Measurements from ENCODE around the gene SLC10A7.
"Not testable (repeated sequence)": the region's sequence is repeated elsewhere in the genome, so short reads cannot be mapped to it uniquely, and the experiment has no call there.

SLC10A7 gene

DNA sequence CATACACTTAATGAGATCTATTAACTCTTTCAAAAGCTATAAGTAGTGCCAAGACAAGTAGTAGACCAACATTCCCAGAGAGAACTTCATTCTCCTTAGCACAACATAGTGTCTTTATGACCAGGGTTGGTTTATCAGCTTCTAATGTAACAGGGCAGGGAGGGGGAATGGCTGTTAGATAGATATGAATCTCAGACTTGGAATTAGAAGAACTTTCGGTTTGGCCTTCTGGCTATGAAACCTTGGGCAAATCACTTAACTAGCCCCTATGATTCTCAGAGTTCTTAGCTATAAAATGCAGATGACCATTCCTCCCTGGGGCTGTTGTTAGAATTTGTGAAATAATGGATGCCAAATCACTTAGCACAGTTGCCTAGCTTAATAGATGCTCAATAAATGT lies 132.2 kb downstream of the SLC10A7 start:
- H3K9me3 Mint-ChIP-seq: no peaks in the 10 kb centered on the region
- no peak overlapping the region for H3K4me3 Mint-ChIP-seq
- no peak for ATAC-seq (ENCODE audit: low read depth)
- peaks cover 15% of the 10 kb centered on the region for H3K36me3 Mint-ChIP-seq
- H3K27me3 Mint-ChIP-seq: no peaks in the 10 kb centered on the region
- H3K27ac Mint-ChIP-seq: no peak overlapping the region
- DNase-seq (ENCODE audit: low spot score in 2 of 2): no peak
- H3K4me1 Mint-ChIP-seq: no peaks in the 10 kb centered on the region

DNA sequence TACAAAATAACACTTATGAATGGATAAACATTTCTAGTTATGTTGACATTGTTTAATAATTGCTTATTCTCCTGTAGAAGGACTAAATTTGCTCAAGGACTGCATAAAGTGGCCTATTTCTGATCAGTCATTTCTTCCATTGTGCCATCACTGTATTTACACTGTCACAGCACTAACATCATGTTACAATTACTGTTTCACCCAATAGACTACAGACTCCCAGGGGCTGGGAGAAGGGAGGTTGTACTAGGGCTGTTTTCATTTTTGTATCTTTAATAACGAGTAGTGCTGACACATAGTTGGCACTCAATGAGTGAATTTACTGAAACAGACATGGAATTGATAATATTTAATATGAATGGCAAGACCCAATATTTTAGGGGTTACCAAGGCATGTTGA lies 139.5 kb downstream of the SLC10A7 start:
- Mint-ChIP-seq H3K27ac (no peak overlapping the region), H3K4me3 (no peak overlapping the region), H3K4me1 (peaks cover 8% of the 10 kb centered on the region), H3K9me3 (no peaks in the 10 kb centered on the region), H3K27me3 (no peaks in the 10 kb centered on the region), H3K36me3 (peaks cover 6% of the 10 kb centered on the region)
- no peak for DNase-seq (ENCODE audit: low spot score in 2 of 2)
- no peak for ATAC-seq (ENCODE audit: low read depth)

- H3K27me3 Mint-ChIP-seq: no peaks in the 10 kb centered on the region
- peaks cover 4% of the 10 kb centered on the region for H3K9me3 Mint-ChIP-seq
- no peak overlapping the region for H3K4me3 Mint-ChIP-seq
- H3K4me1 Mint-ChIP-seq: peaks cover 8% of the 10 kb centered on the region
- H3K27ac Mint-ChIP-seq: no peak overlapping the region
- DNase-seq (ENCODE audit: low spot score in 2 of 2) (no peak), ATAC-seq (ENCODE audit: low read depth) (no peak)
- peaks cover 6% of the 10 kb centered on the region for H3K36me3 Mint-ChIP-seq
Measured at GRCh38 chr4:146381263-146381872, 140.4 kb downstream of the SLC10A7 start.

DNA sequence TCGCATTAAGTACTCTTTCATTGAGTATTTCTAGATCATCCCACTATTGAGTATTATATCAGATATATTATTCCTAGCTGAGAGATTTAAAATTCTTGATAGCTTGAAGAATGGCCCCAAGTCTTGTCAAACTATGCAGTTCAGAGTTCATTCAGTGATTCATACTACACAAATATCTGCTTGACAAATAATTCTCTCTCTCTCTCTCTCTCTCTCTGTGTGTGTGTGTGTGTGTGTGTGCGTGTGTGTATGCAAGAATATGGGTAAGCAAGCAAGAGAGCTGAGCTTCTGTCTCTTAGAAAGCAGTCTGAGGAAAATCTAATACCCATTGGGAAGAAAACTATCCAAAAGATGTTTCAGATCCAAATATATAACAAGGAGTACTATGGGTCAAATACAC lies 142.0 kb downstream of the SLC10A7 start:
- ATAC-seq (ENCODE audit: low read depth): no peak
- peaks cover 8% of the 10 kb centered on the region for H3K4me1 Mint-ChIP-seq
- H3K4me3 Mint-ChIP-seq: no peak overlapping the region
- no peak overlapping the region for H3K27ac Mint-ChIP-seq
- DNase-seq (ENCODE audit: low spot score in 2 of 2): no peak
- no peaks in the 10 kb centered on the region for H3K27me3 Mint-ChIP-seq
- peaks cover 4% of the 10 kb centered on the region for H3K36me3 Mint-ChIP-seq
- H3K9me3 Mint-ChIP-seq: peaks cover 4% of the 10 kb centered on the region

DNA sequence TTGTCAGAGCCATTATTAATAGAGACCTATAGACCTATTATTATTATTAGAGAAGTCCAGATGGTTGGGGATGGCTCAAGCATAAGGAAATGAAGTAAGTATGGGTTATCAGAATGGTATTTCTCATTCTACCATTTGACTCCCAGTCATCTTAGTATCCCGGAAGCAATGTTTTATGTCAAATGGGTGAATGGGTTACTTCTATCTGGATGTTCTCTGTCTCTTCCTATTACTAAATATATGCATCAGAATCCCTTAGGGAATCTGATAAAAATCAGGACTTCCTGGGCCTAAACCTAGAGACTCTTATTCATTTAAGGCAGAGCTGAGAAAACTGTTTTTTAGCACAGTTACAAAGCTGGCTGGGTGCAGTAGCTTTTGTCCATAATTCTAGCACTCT lies 149.9 kb downstream of the SLC10A7 start:
- Mint-ChIP-seq H3K36me3 (peaks cover 4% of the 10 kb centered on the region), H3K27me3 (no peaks in the 10 kb centered on the region)

GRCh38 chr4:146370841-146371240 lies 150.9 kb downstream of the SLC10A7 start:
- H3K4me3 Mint-ChIP-seq: no peak overlapping the region
- peaks cover 2% of the 10 kb centered on the region for H3K36me3 Mint-ChIP-seq
- H3K4me1 Mint-ChIP-seq: peaks cover 3% of the 10 kb centered on the region
- H3K27me3 Mint-ChIP-seq: no peaks in the 10 kb centered on the region
- ATAC-seq (ENCODE audit: low read depth) (no peak), DNase-seq (ENCODE audit: low spot score in 2 of 2) (no peak)
- H3K27ac Mint-ChIP-seq: no peak overlapping the region
- H3K9me3 Mint-ChIP-seq: no peaks in the 10 kb centered on the region

More for the DNA sequence above, 149.9 kb downstream of the SLC10A7 start:
- Mint-ChIP-seq H3K4me1 (peaks cover 3% of the 10 kb centered on the region), H3K4me3 (no peak overlapping the region), H3K9me3 (peaks cover 2% of the 10 kb centered on the region), H3K27ac (no peak overlapping the region)
- ATAC-seq (ENCODE audit: low read depth) (no peak), DNase-seq (ENCODE audit: low spot score in 2 of 2) (no peak)

GRCh38 chr4:146369446-146369845 lies 152.3 kb downstream of the SLC10A7 start:
- no peak for ATAC-seq (ENCODE audit: low read depth)
- H3K4me1 Mint-ChIP-seq: peaks cover 3% of the 10 kb centered on the region
- no peak overlapping the region for H3K4me3 Mint-ChIP-seq
- H3K36me3 Mint-ChIP-seq: peaks cover 2% of the 10 kb centered on the region
- no peaks in the 10 kb centered on the region for H3K27me3 Mint-ChIP-seq
- no peak for DNase-seq (ENCODE audit: low spot score in 2 of 2)
- no peak overlapping the region for H3K27ac Mint-ChIP-seq
- H3K9me3 Mint-ChIP-seq: no peaks in the 10 kb centered on the region

DNA sequence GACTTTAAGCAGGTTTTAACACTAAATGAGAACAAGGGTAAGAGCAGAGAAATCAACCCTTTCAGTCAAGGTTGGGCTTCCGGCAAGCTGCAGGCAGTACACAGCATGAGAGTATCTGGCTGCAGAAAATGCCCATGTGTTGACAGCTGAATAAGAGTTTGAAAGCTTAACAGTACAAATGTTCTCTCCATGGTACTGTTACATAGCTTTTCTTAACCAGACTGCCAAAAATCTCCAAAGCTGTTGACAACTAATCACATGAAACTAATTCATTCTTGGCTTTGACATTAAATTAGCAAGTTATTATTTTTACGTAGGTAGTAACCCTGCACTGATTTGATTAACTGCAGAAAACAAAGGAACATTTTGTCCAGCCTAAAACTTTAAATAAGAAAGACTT lies 153.5 kb downstream of the SLC10A7 start:
- H3K9me3 Mint-ChIP-seq: peaks cover 8% of the 10 kb centered on the region
- no peaks in the 10 kb centered on the region for H3K27me3 Mint-ChIP-seq
- no peak for DNase-seq (ENCODE audit: low spot score in 2 of 2)
- H3K36me3 Mint-ChIP-seq: peaks cover 10% of the 10 kb centered on the region
- H3K4me3 Mint-ChIP-seq: no peak overlapping the region
- no peak for ATAC-seq (ENCODE audit: low read depth)
- no peak overlapping the region for H3K27ac Mint-ChIP-seq
- peaks cover 3% of the 10 kb centered on the region for H3K4me1 Mint-ChIP-seq

- ATAC-seq (ENCODE audit: low read depth) (no peak), DNase-seq (ENCODE audit: low spot score in 2 of 2) (no peak)
- Mint-ChIP-seq H3K27ac (no peak overlapping the region), H3K9me3 (peaks cover 10% of the 10 kb centered on the region), H3K36me3 (peaks cover 10% of the 10 kb centered on the region), H3K27me3 (no peaks in the 10 kb centered on the region), H3K4me1 (peaks cover 3% of the 10 kb centered on the region), H3K4me3 (no peak overlapping the region)
Measured at GRCh38 chr4:146367347-146367746, 154.4 kb downstream of the SLC10A7 start.

DNA sequence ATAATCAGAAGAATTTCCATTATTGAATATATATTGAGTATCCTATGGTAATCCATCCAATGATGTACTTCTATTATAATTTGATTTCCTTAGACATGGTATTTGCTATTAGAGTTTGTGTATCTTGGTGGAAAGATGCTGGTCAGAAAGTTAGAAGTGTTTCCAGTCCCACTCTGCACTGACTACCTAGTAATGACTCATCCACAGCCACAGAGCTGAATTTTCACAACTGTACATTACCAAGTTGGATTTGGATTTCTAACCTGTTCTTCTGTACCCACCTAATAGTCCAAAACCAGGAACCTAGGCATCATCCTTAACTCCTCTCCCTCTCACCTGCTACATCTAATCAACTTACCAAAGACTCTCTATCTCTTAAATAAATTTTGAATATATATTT lies 162.0 kb downstream of the SLC10A7 start:
- ATAC-seq (ENCODE audit: low read depth): no peak
- Mint-ChIP-seq H3K36me3 (peaks cover 29% of the 10 kb centered on the region), H3K4me1 (peaks cover 7% of the 10 kb centered on the region), H3K9me3 (peaks cover 16% of the 10 kb centered on the region), H3K27ac (no peak overlapping the region), H3K4me3 (no peak overlapping the region), H3K27me3 (no peaks in the 10 kb centered on the region)
- no peak for DNase-seq (ENCODE audit: low spot score in 2 of 2)

DNA sequence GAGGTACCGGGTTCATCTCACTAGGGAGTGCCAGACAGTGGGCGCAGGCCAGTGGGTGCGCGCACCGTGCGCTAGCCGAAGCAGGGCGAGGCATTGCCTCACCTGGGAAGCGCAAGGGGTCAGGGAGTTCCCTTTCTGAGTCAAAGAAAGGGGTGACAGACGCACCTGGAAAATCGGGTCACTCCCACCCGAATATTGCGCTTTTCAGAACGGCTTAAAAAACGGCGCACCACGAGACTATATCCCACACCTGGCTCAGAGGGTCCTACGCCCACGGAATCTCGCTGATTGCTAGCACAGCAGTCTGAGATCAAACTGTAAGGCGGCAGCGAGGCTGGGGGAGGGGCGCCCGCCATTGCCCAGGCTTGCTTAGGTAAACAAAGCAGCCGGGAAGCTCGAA lies 171.6 kb downstream of the SLC10A7 start:
- not testable (repeated sequence) for H3K27me3 Mint-ChIP-seq; H3K27ac Mint-ChIP-seq; H3K4me3 Mint-ChIP-seq; H3K9me3 Mint-ChIP-seq; DNase-seq (ENCODE audit: low spot score in 2 of 2); H3K36me3 Mint-ChIP-seq; H3K4me1 Mint-ChIP-seq; ATAC-seq (ENCODE audit: low read depth)

DNA sequence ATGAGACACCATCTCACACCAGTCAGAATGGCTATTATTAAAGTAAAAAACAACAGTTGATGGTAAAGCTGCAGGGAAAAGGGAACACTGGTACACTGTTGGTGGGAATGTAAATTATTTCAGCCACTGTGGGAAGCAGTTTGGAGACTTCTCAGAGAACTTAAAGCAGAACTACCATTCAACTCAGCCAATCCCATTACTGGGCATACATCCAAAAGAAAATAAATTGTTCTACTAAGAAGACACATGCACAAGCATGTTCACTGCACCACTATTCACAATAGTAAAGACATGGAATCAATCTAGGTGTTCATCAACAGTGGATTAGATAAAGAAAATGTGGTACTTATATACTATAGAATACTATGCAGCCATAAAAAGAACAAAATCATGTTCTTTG lies 172.4 kb downstream of the SLC10A7 start:
- no peak overlapping the region for H3K4me3 Mint-ChIP-seq
- no peak overlapping the region for H3K27ac Mint-ChIP-seq
- H3K4me1 Mint-ChIP-seq: peaks cover 7% of the 10 kb centered on the region
- ATAC-seq (ENCODE audit: low read depth): no peak
- no peaks in the 10 kb centered on the region for H3K9me3 Mint-ChIP-seq
- no peak for DNase-seq (ENCODE audit: low spot score in 2 of 2)
- H3K27me3 Mint-ChIP-seq: no peaks in the 10 kb centered on the region
- peaks cover 1% of the 10 kb centered on the region for H3K36me3 Mint-ChIP-seq

- Mint-ChIP-seq H3K9me3 (no peaks in the 10 kb centered on the region), H3K27ac (no peak overlapping the region), H3K27me3 (no peaks in the 10 kb centered on the region)
Measured at GRCh38 chr4:146347822-146348221, 173.9 kb downstream of the SLC10A7 start.

GRCh38 chr4:146346276-146346675 lies 175.5 kb downstream of the SLC10A7 start:
- H3K27ac Mint-ChIP-seq: no peak overlapping the region
- no peak overlapping the region for H3K4me3 Mint-ChIP-seq
- no peaks in the 10 kb centered on the region for H3K27me3 Mint-ChIP-seq
- ATAC-seq (ENCODE audit: low read depth) (no peak), DNase-seq (ENCODE audit: low spot score in 2 of 2) (no peak)
- H3K9me3 Mint-ChIP-seq: no peaks in the 10 kb centered on the region
- peaks cover 13% of the 10 kb centered on the region for H3K4me1 Mint-ChIP-seq
- H3K36me3 Mint-ChIP-seq: peaks cover 1% of the 10 kb centered on the region

More at GRCh38 chr4:146347822-146348221, 173.9 kb downstream of the SLC10A7 start:
- peaks cover 1% of the 10 kb centered on the region for H3K36me3 Mint-ChIP-seq
- ATAC-seq (ENCODE audit: low read depth): no peak
- peaks cover 13% of the 10 kb centered on the region for H3K4me1 Mint-ChIP-seq
- no peak for DNase-seq (ENCODE audit: low spot score in 2 of 2)
- H3K4me3 Mint-ChIP-seq: no peak overlapping the region

DNA sequence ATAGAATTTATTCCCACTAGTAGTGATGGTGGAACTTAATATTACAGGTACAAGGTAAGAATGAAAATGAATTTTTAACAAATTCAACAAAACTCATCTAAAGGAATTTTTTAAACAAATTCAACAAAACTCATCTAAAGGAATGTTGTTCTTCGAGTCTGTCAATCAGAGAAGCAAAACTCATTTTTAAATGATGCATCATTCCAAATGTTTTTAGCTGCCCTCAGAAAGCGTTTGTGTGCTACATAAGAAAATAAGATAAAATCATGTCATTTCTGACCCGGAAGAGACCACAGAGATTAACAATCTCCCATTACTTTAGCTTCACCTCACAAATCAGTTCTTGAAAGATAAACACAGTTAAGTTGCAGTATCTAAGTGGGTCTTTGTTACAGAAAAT lies 178.0 kb downstream of the SLC10A7 start:
- Mint-ChIP-seq H3K4me1 (peaks cover 9% of the 10 kb centered on the region), H3K27ac (no peak overlapping the region), H3K36me3 (no peaks in the 10 kb centered on the region), H3K9me3 (no peaks in the 10 kb centered on the region), H3K27me3 (no peaks in the 10 kb centered on the region), H3K4me3 (no peak overlapping the region)
- ATAC-seq (ENCODE audit: low read depth) (no peak), DNase-seq (ENCODE audit: low spot score in 2 of 2) (no peak)
